LNCaP clone FGC (cell line): ENCODE data around the gene FOXI1.

Experiments
- DNase-seq: peaks from one replicate; pipeline ENCODE4 v3.0.0-alpha.2; 2011; ENCODE audit warnings: low read depth
- H3K4me3 ChIP-seq: 2 replicates; pipeline ENCODE4 v1.5.1; 2011; ENCODE audit warnings: mild to moderate bottlenecking, low read depth, low read length, control low read depth
- TF ChIP-seq, protein P1 (sequence below): IDR thresholded peaks from 2 replicates; pipeline ENCODE4 v1.5.1; 2012; ENCODE audit warnings: mild to moderate bottlenecking; ENCODE audit not compliant: control insufficient read depth, insufficient read depth; ENCODE audit errors: extremely low read depth

Gene FOXI1

GRCh38 chr5:170143710-170144109 is 38.0 kb downstream of the FOXI1 start:
- no peak for DNase-seq
- H3K4me3 ChIP-seq, result no peak overlapping the region
- TF ChIP-seq, protein P1, sequence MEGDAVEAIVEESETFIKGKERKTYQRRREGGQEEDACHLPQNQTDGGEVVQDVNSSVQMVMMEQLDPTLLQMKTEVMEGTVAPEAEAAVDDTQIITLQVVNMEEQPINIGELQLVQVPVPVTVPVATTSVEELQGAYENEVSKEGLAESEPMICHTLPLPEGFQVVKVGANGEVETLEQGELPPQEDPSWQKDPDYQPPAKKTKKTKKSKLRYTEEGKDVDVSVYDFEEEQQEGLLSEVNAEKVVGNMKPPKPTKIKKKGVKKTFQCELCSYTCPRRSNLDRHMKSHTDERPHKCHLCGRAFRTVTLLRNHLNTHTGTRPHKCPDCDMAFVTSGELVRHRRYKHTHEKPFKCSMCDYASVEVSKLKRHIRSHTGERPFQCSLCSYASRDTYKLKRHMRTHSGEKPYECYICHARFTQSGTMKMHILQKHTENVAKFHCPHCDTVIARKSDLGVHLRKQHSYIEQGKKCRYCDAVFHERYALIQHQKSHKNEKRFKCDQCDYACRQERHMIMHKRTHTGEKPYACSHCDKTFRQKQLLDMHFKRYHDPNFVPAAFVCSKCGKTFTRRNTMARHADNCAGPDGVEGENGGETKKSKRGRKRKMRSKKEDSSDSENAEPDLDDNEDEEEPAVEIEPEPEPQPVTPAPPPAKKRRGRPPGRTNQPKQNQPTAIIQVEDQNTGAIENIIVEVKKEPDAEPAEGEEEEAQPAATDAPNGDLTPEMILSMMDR, result no peak

GRCh38 chr5:170144286-170145023 is 38.8 kb downstream of the FOXI1 start:
- no peak for DNase-seq
- no peak overlapping the region for H3K4me3 ChIP-seq
- TF ChIP-seq, protein P1, result no peak

DNA sequence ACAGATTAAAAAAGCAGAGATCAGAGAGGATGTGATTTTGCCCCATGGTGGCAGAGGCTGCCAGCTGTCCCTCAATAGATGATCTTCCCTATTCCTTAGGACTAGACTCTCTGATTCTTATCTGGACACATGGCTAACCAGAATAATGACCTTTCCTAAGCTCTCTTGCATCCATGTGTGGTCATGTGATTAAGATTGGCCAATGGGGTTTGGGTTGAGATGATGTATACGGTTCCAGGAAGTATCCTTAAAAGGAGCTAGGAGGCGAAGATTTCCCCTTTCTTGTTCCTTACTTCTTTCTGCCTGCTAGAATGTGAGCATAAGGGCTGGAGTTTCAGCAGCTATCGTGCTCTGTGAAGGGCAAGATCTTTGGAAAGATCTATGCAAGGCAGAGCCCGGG is 39.8 kb downstream of the FOXI1 start:
- DNase-seq, result no peak
- no peak overlapping the region for H3K4me3 ChIP-seq
- TF ChIP-seq, protein P1, result no peak

GRCh38 chr5:170147051-170147752 is 41.5 kb downstream of the FOXI1 start:
- TF ChIP-seq, protein P1, result no peak
- no peak overlapping the region for H3K4me3 ChIP-seq
- DNase-seq, result no peak

DNA sequence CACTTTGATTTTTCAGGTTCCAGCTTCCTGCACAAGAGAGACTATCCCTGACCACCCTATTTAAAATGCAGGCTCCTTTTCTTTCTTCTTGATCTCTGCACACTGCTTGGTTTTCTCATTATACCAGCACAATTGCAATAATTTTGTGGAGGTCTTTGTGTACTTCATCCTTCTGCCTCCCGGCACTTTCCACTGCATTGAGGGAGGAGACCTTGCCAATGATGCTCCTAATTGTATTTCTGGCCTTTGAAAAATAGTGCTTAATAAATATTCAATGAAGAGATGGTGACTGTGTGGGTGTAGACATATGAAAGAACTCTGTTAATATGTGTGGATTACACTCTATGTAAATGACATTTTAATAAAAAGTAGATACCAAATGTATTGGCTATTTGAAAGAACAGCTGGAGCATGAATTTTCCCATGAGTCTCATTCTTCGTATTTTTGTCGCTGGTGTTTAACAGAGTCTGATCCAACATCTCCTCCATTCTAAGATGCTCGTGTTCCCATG is 42.1 kb downstream of the FOXI1 start:
- H3K4me3 ChIP-seq, result no peak overlapping the region
- TF ChIP-seq, protein P1, result no peak

GRCh38 chr5:170148430-170149205 is 42.9 kb downstream of the FOXI1 start:
- DNase-seq, result no peak
- TF ChIP-seq, protein P1, result no peak

More for the DNA sequence above, 42.1 kb downstream of the FOXI1 start:
- no peak for DNase-seq

More at GRCh38 chr5:170148430-170149205, 42.9 kb downstream of the FOXI1 start:
- no peak overlapping the region for H3K4me3 ChIP-seq
